A549 (cell line): ENCODE results near the gene NDUFC2. TPM values are rescaled to one million over a fixed set of nuclear protein-coding genes. Genes with fewer than 3 reads are reported as not detected.

Source experiments
- ATAC-seq, 2 experiments: fragments of 200-7000 bp in 1 of 2; fragments of >200 bp in 1 of 2; cut with Nextera tagmentation in 1 of 2; cut with Tn5 transposase in 1 of 2; 3 replicates each; pipeline versions ENCODE4 v1.8.0 to v1.9.1; 2018 to 2020; ENCODE audit warnings: mild to moderate bottlenecking in 1 of 2, moderate library complexity in 1 of 2
- CTCF ChIA-PET: fragments of 300-600 bp; sonication (Branson Sonifier 250); formaldehyde crosslinking; extraction: SDS; loops from one replicate; lab custom pipeline; 2021; ENCODE audit warnings: antibody characterized with exemption, inconsistent platforms; lab: Yijun Ruan, JAX
- POLR2A ChIA-PET: fragments of 350-600 bp; formaldehyde crosslinking; extraction: SDS; loops from one replicate; lab custom pipeline; 2021; ENCODE audit warnings: antibody characterized with exemption, inconsistent platforms; lab: Yijun Ruan, JAX
- DNase-seq, 2 experiments: peaks; one replicate each; pipeline versions ENCODE4 v3.0.0 to v3.0.0-alpha.2; 2011 to 2016; ENCODE audit warnings: low read depth in 1 of 2, low spot score in 1 of 2
- FAIRE-seq: peaks from 2 replicates; lab custom pipeline; 2011; peaks lifted over from hg19 to GRCh38; lab: Jason Lieb, UNC
- H3K27ac ChIP-seq, 2 experiments: fragments of >200 bp; sonication (Bioruptor Twin); formaldehyde crosslinking; 3 replicates each; pipeline ENCODE4 v1.5.1; 2016 to 2017
- H3K4me1 ChIP-seq: fragments of >200 bp; sonication (Bioruptor Twin); formaldehyde crosslinking; 3 replicates; pipeline ENCODE4 v1.6.1; 2016
- H3K4me2 ChIP-seq: fragments of >200 bp; sonication (Bioruptor Twin); formaldehyde crosslinking; 3 replicates; pipeline ENCODE4 v1.6.1; 2016
- H3K4me3 ChIP-seq: fragments of >200 bp; sonication (Bioruptor Twin); formaldehyde crosslinking; 3 replicates; pipeline ENCODE4 v1.5.1; 2016
- H3K9me3 ChIP-seq: fragments of >200 bp; sonication (Bioruptor Twin); formaldehyde crosslinking; 3 replicates; pipeline ENCODE4 v1.6.1; 2016
- CEBPB ChIP-seq, 2 experiments: fragments of >200 bp in 1 of 2; sonication (Bioruptor Twin) in 1 of 2; formaldehyde crosslinking in 1 of 2; IDR thresholded peaks; 2 replicates each; pipeline ENCODE4 v1.6.1; 2012 to 2016
- CTCF ChIP-seq: fragments of >200 bp; sonication (Bioruptor Twin); formaldehyde crosslinking; IDR thresholded peaks from 3 replicates; pipeline ENCODE4 v1.5.1; 2016
- EHF ChIP-seq: fragments of 250-450 bp; sonication (Bioruptor Pico); IDR thresholded peaks from 2 replicates; pipeline ENCODE4 v1.5.0; 2020; ENCODE audit warnings: mild to moderate bottlenecking
- ELK1 ChIP-seq: fragments of 150-350 bp; IDR thresholded peaks from 2 replicates; pipeline ENCODE4 v1.6.1; 2014; ENCODE audit warnings: low read depth, mild to moderate bottlenecking, low read length
- FOSL2 ChIP-seq, 2 experiments: fragments of 450-650 bp in 1 of 2; fragments of >200 bp in 1 of 2; sonication (Bioruptor Twin) in 1 of 2; formaldehyde crosslinking; IDR thresholded peaks; 2 replicates each; pipeline versions ENCODE4 v1.5.0 to v1.6.1; 2016 to 2020; ENCODE audit warnings: mild to moderate bottlenecking in 1 of 2, moderate library complexity in 1 of 2
- HMGXB4 ChIP-seq: fragments of 250-450 bp; sonication (Bioruptor Pico); IDR thresholded peaks from 2 replicates; pipeline ENCODE4 v1.5.0; 2021; ENCODE audit warnings: mild to moderate bottlenecking, moderate library complexity, borderline replicate concordance
- JUN ChIP-seq, 2 experiments: fragments of >200 bp; sonication (Bioruptor Twin); formaldehyde crosslinking; IDR thresholded peaks; 2 replicates in 1 of 2; 3 replicates in 1 of 2; pipeline ENCODE4 v1.6.1; 2016 to 2017
- JUNB ChIP-seq: fragments of >200 bp; sonication (Bioruptor Twin); formaldehyde crosslinking; IDR thresholded peaks from 2 replicates; pipeline ENCODE4 v1.6.1; 2016
- MAFK ChIP-seq: fragments of 450-650 bp; IDR thresholded peaks from 2 replicates; pipeline ENCODE4 v1.6.1; 2014; ENCODE audit not compliant: partially characterized antibody
- MAX ChIP-seq: IDR thresholded peaks from 2 replicates; pipeline ENCODE4 v1.6.1; 2012
- MAZ ChIP-seq: fragments of 150-350 bp; IDR thresholded peaks from 2 replicates; pipeline ENCODE4 v1.6.1; 2014; ENCODE audit warnings: antibody characterized with exemption, low read depth, low read length, borderline replicate concordance
- POLR2AphosphoS2 ChIP-seq: conservative IDR thresholded peaks from 2 replicates; pipeline ENCODE4 v1.6.1; 2012; ENCODE audit warnings: low read length, improper control_type of control experiment, inconsistent platforms
- RNF2 ChIP-seq: fragments of 200-600 bp; sonication (generic); IDR thresholded peaks from 2 replicates; pipeline ENCODE4 v1.6.1; 2016; ENCODE audit warnings: low read depth, mild to moderate bottlenecking, antibody characterized with exemption, moderate library complexity, borderline replicate concordance
- WGBS: methylation state at CpG from one replicate; pipeline ENCODE4 v1.1.6; 2017; ENCODE audit errors: missing lambda C conversion rate; 5-methylcytosine and 5-hydroxymethylcytosine counted together
- polyA plus RNA-seq, 4 experiments: library from polyadenylated mRNA; depleted of rRNA in 3 of 4; stranded (reverse); fragments of >200 nt; fragmentation: RNase III in 1 of 4; extraction: RNeasy Plus Mini Kit Qiagen cat#74134 plus additional on column Dnase treatment in 1 of 4; gene quantifications; 2 replicates in 3 of 4; 3 replicates in 1 of 4; pipeline ENCODE4 v1.2.3, GENCODE V29; 2011 to 2017

The NDUFC2 gene
- polyA plus RNA-seq, 2 of the 4 experiments (the other 2 are of a cell fraction), result 148 to 277 TPM

- Histone ChIP-seq H3K4me3 (0 out of 3 replicates have a peak overlapping the region, but pooled peaks have one; percentile 8), H3K4me1 (peaks cover 37% of the 10 kb centered on the region)
- TF ChIP-seq MAFK (peak; percentile 27), RNF2 (no peak), HMGXB4 (CRISPR knock-in tag) (no peak), FOSL2 (IDR thresholded peaks at IDR 0.05) (no peak), FOSL2 (CRISPR knock-in tag; IDR thresholded peaks at IDR 0.05) (peak; percentile 64), JUN (IDR thresholded peaks at IDR 0.05) (0 out of 5 replicates have a peak, but pooled peaks of 1 of the 2 experiments have one; percentile 39), MAX (peak; percentile 32; the same call in 1 of the 2 replicates), MAZ (no peak), POLR2AphosphoS2 (no peak)
These were observed 39.6 kb downstream of the NDUFC2 start for GRCh38 chr11:78039919-78040671.

GRCh38 chr11:78039391-78039918, 40.2 kb downstream of the NDUFC2 start:
- DNase-seq, result no peak
- Histone ChIP-seq H3K4me3 (0 out of 3 replicates have a peak overlapping the region, but pooled peaks have one; percentile 8), H3K9me3 (no peaks in the 10 kb centered on the region), H3K4me2 (peak overlapping the region; percentile 82), H3K27ac (peak overlapping the region; percentile 82 to 90), H3K4me1 (peaks cover 37% of the 10 kb centered on the region)
- no peak for TF ChIP-seq CEBPB (IDR thresholded peaks at IDR 0.05)
- no peak for TF ChIP-seq ELK1
- no peak for TF ChIP-seq CTCF
- no peak for TF ChIP-seq JUNB
- TF ChIP-seq EHF (CRISPR knock-in tag), result no peak
- no peak for TF ChIP-seq POLR2AphosphoS2
- 94% methylated on average over 4 of the region's 4 CpGs for WGBS
- FAIRE-seq, result no peak
- ChIA-PET POLR2A (interaction anchor here (1.0 to 2.0 kb wide), 2 partner anchors 45 to 377 kb away, joined by 3 to 8 read pairs; partner anchors contain the start of gene INTS4), CTCF (interaction anchor here (1.4 to 5.7 kb wide), 3 partner anchors 7 to 11 kb away, joined by 4 to 59 read pairs (median 6); no protein-coding TSS in a partner anchor)
- no peak for ATAC-seq

More at GRCh38 chr11:78039919-78040671, 39.6 kb downstream of the NDUFC2 start:
- ChIA-PET POLR2A (interaction anchor here (1.0 to 2.0 kb wide), 2 partner anchors 45 to 376 kb away, joined by 3 to 8 read pairs; partner anchors contain the start of gene INTS4), CTCF (interaction anchor here (0.6 to 1.8 kb wide), 3 partner anchors 9 to 77 kb away, joined by 3 to 6 read pairs (median 4); no protein-coding TSS in a partner anchor)
- 14% methylated on average over 7 of the region's 7 CpGs for WGBS
- Histone ChIP-seq H3K27ac (peak overlapping the region; percentile 82 to 90), H3K9me3 (no peaks in the 10 kb centered on the region), H3K4me2 (peak overlapping the region; percentile 82)
- FAIRE-seq (no peak), ATAC-seq (peak; percentile 52 to 75; a peak in 4 of 6 replicates), DNase-seq (peak; percentile 63 to 64)
